GM12801 (cell line): ENCODE data around the gene ANKRD44.

Experiments
- TF ChIP-seq, protein P1 (sequence below): IDR thresholded peaks from one replicate; pipeline ENCODE4 v1.5.1; 2011; ENCODE audit warnings: control low read depth; ENCODE audit not compliant: insufficient read length; ENCODE audit errors: extremely low read depth

The ANKRD44 gene

DNA sequence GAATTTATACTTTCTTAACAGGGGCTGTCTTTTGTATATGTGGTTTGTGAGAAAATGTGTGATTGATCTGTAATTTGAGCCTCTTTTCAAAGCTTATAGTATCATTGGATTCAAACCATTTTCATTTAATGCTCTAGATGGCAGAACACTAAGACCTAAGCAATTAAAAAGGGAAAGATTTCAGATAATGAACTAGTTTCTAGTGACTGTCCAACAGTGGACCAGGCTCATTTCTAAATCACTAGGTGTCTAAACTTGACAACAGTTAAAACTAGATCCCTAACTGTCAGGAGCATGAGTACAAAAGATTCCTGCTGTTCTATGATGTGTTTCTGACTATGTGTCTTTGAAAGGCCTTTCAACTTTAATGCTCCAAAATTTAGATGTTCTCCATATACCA is 54.6 kb downstream of the ANKRD44 start:
- TF ChIP-seq, protein P1, sequence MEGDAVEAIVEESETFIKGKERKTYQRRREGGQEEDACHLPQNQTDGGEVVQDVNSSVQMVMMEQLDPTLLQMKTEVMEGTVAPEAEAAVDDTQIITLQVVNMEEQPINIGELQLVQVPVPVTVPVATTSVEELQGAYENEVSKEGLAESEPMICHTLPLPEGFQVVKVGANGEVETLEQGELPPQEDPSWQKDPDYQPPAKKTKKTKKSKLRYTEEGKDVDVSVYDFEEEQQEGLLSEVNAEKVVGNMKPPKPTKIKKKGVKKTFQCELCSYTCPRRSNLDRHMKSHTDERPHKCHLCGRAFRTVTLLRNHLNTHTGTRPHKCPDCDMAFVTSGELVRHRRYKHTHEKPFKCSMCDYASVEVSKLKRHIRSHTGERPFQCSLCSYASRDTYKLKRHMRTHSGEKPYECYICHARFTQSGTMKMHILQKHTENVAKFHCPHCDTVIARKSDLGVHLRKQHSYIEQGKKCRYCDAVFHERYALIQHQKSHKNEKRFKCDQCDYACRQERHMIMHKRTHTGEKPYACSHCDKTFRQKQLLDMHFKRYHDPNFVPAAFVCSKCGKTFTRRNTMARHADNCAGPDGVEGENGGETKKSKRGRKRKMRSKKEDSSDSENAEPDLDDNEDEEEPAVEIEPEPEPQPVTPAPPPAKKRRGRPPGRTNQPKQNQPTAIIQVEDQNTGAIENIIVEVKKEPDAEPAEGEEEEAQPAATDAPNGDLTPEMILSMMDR: no peak

DNA sequence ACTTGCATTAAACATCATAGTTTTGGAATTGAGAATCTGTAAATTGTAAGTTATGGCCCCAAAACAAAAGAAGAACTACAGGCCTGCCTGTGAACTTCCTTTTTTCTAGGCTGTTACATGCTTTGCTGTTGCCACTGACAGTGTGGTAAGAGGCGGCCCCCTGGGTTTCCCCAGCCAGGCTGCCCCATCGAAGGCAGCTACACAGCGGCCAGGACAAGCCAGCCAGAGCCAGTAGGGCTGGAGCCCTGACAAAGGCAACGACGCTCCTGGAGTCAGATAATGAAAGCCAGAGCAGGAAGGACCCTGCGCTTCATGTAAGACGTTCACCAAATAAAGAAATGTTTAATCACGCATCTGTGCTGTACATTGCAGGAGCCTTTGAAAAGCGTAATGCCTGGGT is 55.0 kb downstream of the ANKRD44 start:
- TF ChIP-seq, protein P1: no peak

GRCh38 chr2:197254776-197255530 is 55.6 kb downstream of the ANKRD44 start:
- TF ChIP-seq, protein P1: no peak

GRCh38 chr2:197251576-197251975 is 59.0 kb downstream of the ANKRD44 start:
- TF ChIP-seq, protein P1: no peak

DNA sequence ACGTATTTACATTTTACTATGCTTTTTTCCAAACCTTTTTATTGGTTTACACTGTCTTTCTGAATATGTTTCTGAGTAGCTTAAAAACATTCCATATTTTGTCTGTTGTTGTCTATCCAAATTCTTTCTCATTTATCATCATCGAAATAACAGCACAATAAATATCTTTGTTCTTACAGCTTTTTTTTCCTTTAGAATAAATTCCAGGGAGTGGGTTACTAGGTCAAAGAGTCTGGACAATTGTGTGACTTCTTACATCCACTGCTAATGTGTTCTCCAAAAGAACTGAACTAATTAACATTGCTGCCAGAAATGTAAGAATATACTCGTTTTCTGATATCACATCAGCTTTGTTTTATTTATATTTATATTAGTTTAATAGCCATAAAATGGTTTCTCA is 59.4 kb downstream of the ANKRD44 start:
- TF ChIP-seq, protein P1: no peak

- TF ChIP-seq, protein P1: no peak
Observed at GRCh38 chr2:197250084-197250397, 60.5 kb downstream of the ANKRD44 start.

- TF ChIP-seq, protein P1: no peak
Observed at GRCh38 chr2:197249381-197250083, 61.0 kb downstream of the ANKRD44 start.
